ENCODE measurements around the gene ARHGAP31. TPM values are rescaled to one million over a fixed set of nuclear protein-coding genes. Genes with fewer than 3 reads are reported as not detected.
"Not testable (repeated sequence)": the region's sequence is repeated elsewhere in the genome, so short reads cannot be mapped to it uniquely, and the experiment has no call there.

ARHGAP31 gene
- total RNA-seq, 1 donor = 4.0 TPM

DNA sequence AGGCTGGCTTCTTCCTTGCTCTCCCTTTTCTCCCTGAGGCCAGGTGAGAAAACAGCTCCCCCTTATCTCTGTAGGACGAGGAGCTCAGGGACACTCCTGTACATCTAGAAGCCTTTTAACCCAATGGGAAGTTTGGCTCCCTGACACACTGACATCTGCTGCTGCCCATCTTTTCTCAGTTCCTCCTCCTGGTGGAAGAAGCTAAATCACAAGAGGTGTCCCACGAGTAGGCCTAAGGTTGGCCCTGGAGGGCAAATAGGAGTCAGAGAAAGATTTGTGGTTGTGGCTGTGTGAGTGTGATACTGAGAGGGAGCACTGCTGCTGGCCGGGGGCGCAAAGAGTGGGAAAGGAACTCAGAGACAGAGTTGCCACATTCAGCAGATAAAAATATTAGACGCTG is 49.5 kb downstream of the ARHGAP31 start:
- Histone ChIP-seq H3K27me3 (ENCODE audit: insufficient read depth, low read length) (no peaks in the 10 kb centered on the region), H3K4me3 (ENCODE audit: low read length) (no peak overlapping the region), H3K4me1 (ENCODE audit: insufficient read depth, low read length) (no peaks in the 10 kb centered on the region), H3K9me3 (ENCODE audit: low read depth, low read length) (no peaks in the 10 kb centered on the region)

- no peak overlapping the region for H3K4me3 ChIP-seq (ENCODE audit: low read length)
- H3K9me3 ChIP-seq (ENCODE audit: low read depth, low read length) = no peaks in the 10 kb centered on the region
- H3K27me3 ChIP-seq (ENCODE audit: insufficient read depth, low read length) = no peaks in the 10 kb centered on the region
- H3K4me1 ChIP-seq (ENCODE audit: insufficient read depth, low read length) = no peaks in the 10 kb centered on the region
Measured at GRCh38 chr3:119346076-119346496, 51.9 kb downstream of the ARHGAP31 start.

GRCh38 chr3:119347036-119347435 is 52.9 kb downstream of the ARHGAP31 start:
- Histone ChIP-seq H3K9me3 (ENCODE audit: low read depth, low read length) (no peaks in the 10 kb centered on the region), H3K4me3 (ENCODE audit: low read length) (no peak overlapping the region), H3K27me3 (ENCODE audit: insufficient read depth, low read length) (no peaks in the 10 kb centered on the region), H3K4me1 (ENCODE audit: insufficient read depth, low read length) (peaks cover 6% of the 10 kb centered on the region)

DNA sequence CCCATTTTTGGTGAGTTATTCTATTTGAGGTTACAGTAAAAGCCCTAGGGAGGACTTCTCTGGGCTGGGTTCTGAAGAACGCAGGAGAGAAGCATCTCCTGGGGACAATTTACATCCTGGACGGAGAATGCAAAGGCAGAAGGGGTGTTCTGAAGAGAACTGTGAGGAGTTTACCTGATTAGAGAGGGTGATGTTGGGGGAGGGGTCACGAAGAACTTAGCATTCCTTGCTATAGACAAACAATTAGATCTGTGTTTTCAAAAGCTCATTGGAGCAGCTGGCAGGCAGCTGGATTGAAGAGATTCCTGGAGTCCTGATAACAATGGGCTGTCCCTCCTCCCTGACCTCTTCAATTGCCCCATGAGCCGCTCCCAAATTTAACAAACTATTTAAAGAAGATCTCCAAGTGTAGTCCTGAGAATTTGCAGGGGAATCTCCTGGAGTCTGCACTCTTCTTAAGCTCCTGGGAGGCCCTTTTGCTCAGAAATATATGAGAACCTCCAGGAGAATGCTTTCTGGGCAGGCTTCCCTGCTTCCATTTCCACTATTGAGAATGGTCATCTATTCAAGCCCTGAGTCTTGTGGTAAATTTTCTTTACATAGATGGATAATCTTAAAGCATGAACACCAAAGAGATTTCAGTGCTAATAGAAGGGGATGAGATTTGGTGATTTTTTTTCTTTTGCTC is 55.3 kb downstream of the ARHGAP31 start:
- no peak overlapping the region for H3K4me3 ChIP-seq (ENCODE audit: low read length)
- H3K4me1 ChIP-seq (ENCODE audit: insufficient read depth, low read length) = peaks cover 20% of the 10 kb centered on the region
- no peaks in the 10 kb centered on the region for H3K27me3 ChIP-seq (ENCODE audit: insufficient read depth, low read length)
- no peaks in the 10 kb centered on the region for H3K9me3 ChIP-seq (ENCODE audit: low read depth, low read length)

GRCh38 chr3:119350114-119350513 is 55.9 kb downstream of the ARHGAP31 start:
- Histone ChIP-seq H3K27me3 (ENCODE audit: insufficient read depth, low read length) (no peaks in the 10 kb centered on the region), H3K4me3 (ENCODE audit: low read length) (no peak overlapping the region), H3K4me1 (ENCODE audit: insufficient read depth, low read length) (peaks cover 20% of the 10 kb centered on the region), H3K9me3 (ENCODE audit: low read depth, low read length) (no peaks in the 10 kb centered on the region)

GRCh38 chr3:119351581-119351980 is 57.4 kb downstream of the ARHGAP31 start:
- no peak overlapping the region for H3K4me3 ChIP-seq (ENCODE audit: low read length)
- no peaks in the 10 kb centered on the region for H3K27me3 ChIP-seq (ENCODE audit: insufficient read depth, low read length)
- H3K9me3 ChIP-seq (ENCODE audit: low read depth, low read length) = no peaks in the 10 kb centered on the region
- H3K4me1 ChIP-seq (ENCODE audit: insufficient read depth, low read length) = peaks cover 20% of the 10 kb centered on the region

DNA sequence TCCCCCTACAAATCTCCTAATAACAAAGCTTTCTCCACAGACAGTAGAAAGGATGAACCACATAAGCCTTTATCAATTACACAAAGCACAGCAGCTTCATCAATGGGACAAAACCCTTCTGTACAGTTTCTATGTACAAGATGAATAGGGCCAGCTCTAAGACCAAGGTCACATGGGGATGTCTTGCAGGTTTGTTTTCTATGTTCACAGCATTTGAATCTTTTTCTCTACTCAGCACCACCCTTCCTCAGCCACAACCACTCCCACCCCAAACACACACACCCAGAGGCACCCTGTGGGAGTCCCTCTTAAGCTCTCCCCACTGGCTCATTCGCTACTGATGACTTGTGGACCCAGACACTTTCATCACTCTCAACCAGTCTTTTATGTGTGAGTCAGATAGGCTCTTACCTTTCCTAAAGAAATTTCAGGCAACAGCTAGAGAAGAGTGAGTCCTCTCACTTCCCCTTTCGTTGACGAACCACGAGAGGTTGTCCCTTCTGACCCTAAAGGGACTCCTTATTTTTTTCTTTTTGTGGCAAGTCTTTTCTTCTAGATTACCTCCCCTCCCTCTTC is 57.9 kb downstream of the ARHGAP31 start:
- Histone ChIP-seq H3K4me1 (ENCODE audit: insufficient read depth, low read length) (peaks cover 22% of the 10 kb centered on the region), H3K4me3 (ENCODE audit: low read length) (no peak overlapping the region), H3K27me3 (ENCODE audit: insufficient read depth, low read length) (no peaks in the 10 kb centered on the region), H3K9me3 (ENCODE audit: low read depth, low read length) (no peaks in the 10 kb centered on the region)

DNA sequence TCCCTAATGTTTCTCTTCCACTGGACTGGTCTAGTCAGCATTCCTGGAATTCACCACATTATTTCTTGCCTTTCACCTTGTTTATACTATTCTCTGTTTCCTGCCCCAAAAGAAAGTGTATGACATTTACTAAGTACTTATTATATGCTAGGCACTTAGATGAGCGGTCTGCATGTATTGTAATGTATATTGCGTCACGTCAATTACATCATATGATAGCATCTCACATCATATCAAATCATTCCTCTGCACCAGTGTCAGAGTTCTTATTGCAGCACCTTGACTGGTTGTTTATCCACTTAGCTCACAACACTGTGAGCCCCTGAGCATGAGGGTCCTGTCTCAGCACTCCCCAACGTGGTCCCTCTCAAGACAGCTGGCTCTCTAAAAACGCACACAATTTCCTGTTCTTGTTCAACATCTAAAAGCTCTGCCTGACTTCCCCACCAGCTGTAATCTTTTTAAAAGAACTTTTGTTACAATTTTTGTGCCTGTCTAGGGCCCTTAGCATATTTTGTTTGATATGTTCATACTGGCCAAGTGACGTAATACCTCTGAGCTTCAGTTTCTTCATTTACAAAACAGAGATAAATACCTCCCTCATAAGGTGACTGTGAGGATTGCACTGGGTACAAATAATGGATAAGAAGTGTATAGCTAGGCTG is 58.8 kb downstream of the ARHGAP31 start:
- H3K4me1 ChIP-seq (ENCODE audit: insufficient read depth, low read length) = peaks cover 24% of the 10 kb centered on the region
- H3K4me3 ChIP-seq (ENCODE audit: low read length) = no peak overlapping the region
- H3K27me3 ChIP-seq (ENCODE audit: insufficient read depth, low read length) = no peaks in the 10 kb centered on the region
- H3K9me3 ChIP-seq (ENCODE audit: low read depth, low read length) = no peaks in the 10 kb centered on the region

DNA sequence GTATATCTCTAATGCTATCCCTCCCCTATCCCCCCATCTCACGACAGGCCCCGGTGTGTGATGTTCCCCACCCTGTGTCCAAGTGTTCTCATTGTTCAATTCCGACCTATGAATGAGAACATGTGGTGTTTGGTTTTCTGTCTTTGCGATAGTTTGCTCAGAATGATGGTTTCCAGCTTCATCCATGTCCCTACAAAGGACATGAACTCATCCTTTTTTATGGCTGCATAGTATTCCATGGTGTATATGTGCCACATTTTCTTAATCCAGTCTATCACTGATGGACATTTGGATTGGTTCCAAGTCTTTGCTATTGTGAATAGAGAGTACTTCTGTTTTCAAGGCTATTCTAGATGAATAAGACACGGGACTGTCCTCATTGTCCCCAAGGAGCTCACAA is 61.4 kb downstream of the ARHGAP31 start:
- peaks cover 31% of the 10 kb centered on the region for H3K4me1 ChIP-seq (ENCODE audit: insufficient read depth, low read length)
- not testable (repeated sequence) for H3K4me3 ChIP-seq (ENCODE audit: low read length); H3K27me3 ChIP-seq (ENCODE audit: insufficient read depth, low read length); H3K9me3 ChIP-seq (ENCODE audit: low read depth, low read length)

DNA sequence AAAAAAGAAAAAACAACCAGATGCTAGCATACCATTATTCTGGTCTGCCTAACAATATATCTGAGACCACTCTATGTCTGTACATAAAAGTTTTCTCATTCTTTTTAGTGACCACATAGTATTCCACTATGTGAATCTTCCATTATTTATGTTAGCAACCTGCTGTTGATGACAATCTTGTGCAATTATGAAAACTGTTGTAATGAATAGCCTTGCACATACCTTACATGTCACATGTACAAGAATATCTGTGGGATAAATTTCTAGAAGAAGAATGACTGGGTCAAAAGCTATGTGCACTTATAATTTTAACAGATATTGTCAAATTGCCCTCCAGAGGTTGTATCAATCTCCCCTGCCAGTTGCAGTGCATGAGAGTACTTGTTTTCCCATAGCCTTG is 62.5 kb downstream of the ARHGAP31 start:
- no peak overlapping the region for H3K4me3 ChIP-seq (ENCODE audit: low read length)
- peaks cover 29% of the 10 kb centered on the region for H3K4me1 ChIP-seq (ENCODE audit: insufficient read depth, low read length)
- H3K27me3 ChIP-seq (ENCODE audit: insufficient read depth, low read length) = no peaks in the 10 kb centered on the region
- no peaks in the 10 kb centered on the region for H3K9me3 ChIP-seq (ENCODE audit: low read depth, low read length)

GRCh38 chr3:119357190-119357589 is 63.0 kb downstream of the ARHGAP31 start:
- Histone ChIP-seq H3K4me1 (ENCODE audit: insufficient read depth, low read length) (peaks cover 23% of the 10 kb centered on the region), H3K4me3 (ENCODE audit: low read length) (no peak overlapping the region), H3K9me3 (ENCODE audit: low read depth, low read length) (no peaks in the 10 kb centered on the region), H3K27me3 (ENCODE audit: insufficient read depth, low read length) (no peaks in the 10 kb centered on the region)

DNA sequence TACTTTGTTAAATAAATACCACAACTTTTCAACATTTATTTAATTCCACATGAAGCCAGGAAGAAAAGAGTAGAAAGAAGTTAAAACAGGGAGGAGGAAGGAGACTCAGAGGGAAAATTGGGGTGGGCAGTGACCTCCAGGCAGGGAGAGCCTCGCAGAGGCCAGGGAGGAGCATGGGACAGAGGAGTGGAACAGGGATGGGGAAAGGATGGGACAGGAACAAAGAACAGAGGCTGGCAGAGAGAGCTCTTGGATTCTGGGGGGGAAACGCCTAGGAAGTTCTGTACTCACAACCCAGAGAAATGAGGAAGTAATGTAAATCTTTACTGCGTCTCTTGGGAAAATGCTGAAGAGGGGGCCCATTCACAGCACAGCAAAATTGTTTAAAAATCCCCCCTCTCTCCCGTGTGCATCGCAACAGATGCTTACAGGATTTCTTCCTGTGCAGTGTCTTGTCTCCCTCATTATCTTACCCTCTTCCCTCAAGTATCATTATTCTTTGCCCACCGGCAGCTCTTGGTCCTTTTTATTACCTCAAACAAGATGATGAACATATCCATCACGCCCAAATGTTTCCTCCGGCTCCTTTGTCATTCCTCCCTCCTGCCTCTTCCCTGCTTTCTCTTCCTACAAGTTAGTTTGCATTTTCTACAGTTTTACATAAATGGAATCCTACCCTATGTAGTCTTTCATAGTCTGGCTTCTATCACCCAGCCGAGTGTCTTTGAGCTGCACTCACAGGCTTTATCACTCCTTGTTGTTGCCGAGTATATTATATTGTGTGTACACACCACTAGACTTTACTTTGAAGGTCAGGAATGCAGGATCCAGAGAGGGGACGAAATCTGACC is 65.5 kb downstream of the ARHGAP31 start:
- Histone ChIP-seq H3K27me3 (ENCODE audit: insufficient read depth, low read length) (no peaks in the 10 kb centered on the region), H3K4me3 (ENCODE audit: low read length) (no peak overlapping the region), H3K9me3 (ENCODE audit: low read depth, low read length) (no peaks in the 10 kb centered on the region), H3K4me1 (ENCODE audit: insufficient read depth, low read length) (peaks cover 11% of the 10 kb centered on the region)

- Histone ChIP-seq H3K27me3 (ENCODE audit: insufficient read depth, low read length) (no peaks in the 10 kb centered on the region), H3K4me1 (ENCODE audit: insufficient read depth, low read length) (peaks cover 11% of the 10 kb centered on the region), H3K9me3 (ENCODE audit: low read depth, low read length) (no peaks in the 10 kb centered on the region), H3K4me3 (ENCODE audit: low read length) (no peak overlapping the region)
Measured at GRCh38 chr3:119360736-119361462, 66.7 kb downstream of the ARHGAP31 start.

DNA sequence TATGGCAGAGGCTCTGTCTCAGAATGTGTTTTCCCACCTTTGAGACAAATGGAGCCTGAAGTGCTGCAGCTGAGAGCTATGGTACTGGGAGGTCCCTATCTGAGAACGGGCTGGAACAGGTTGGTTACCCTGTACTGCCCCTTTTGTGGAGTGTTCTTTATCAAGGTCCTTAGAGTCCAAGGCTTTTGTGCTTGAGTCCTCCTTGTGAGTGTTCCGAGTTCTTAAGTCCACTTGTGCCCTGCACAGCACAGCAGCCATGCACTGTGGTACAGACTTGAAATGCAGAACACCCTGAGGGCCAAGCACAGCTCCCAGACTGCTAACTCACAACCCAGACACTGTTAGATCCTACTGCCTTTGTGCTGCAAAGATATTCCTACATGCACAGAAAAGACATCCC is 67.8 kb downstream of the ARHGAP31 start:
- Histone ChIP-seq H3K4me1 (ENCODE audit: insufficient read depth, low read length) (peaks cover 10% of the 10 kb centered on the region), H3K4me3 (ENCODE audit: low read length) (no peak overlapping the region), H3K9me3 (ENCODE audit: low read depth, low read length) (no peaks in the 10 kb centered on the region), H3K27me3 (ENCODE audit: insufficient read depth, low read length) (no peaks in the 10 kb centered on the region)
